HG03175 (cell line): ENCODE data around the gene NT5DC2.

Experiments
- ATAC-seq: cut with Tn5 transposase; IDR thresholded peaks from one replicate; pipeline ENCODE4 v1.9.1; 2021; ENCODE audit warnings: mild to moderate bottlenecking, moderate library complexity; ENCODE audit not compliant: unreplicated experiment

NT5DC2 gene

GRCh38 chr3:52525680-52526561 lies 7.7 kb downstream of the NT5DC2 start:
- ATAC-seq = no peak

GRCh38 chr3:52524752-52525679 lies 8.6 kb downstream of the NT5DC2 start:
- ATAC-seq = no peak

GRCh38 chr3:52524258-52524751 lies 9.4 kb downstream of the NT5DC2 start:
- ATAC-seq = no peak

GRCh38 chr3:52523386-52524257 lies 10.0 kb downstream of the NT5DC2 start:
- ATAC-seq = no peak

GRCh38 chr3:52522651-52523251 lies 10.9 kb downstream of the NT5DC2 start:
- no peak for ATAC-seq

- ATAC-seq = no peak
Observed at GRCh38 chr3:52521881-52522650, 11.6 kb downstream of the NT5DC2 start.

GRCh38 chr3:52521488-52521824 lies 12.2 kb downstream of the NT5DC2 start:
- ATAC-seq = no peak

- no peak for ATAC-seq
Observed at GRCh38 chr3:52520716-52521487, 12.8 kb downstream of the NT5DC2 start.

- ATAC-seq = no peak
Observed at GRCh38 chr3:52520141-52520667, 13.5 kb downstream of the NT5DC2 start.

GRCh38 chr3:52519445-52520140 lies 14.1 kb downstream of the NT5DC2 start:
- no peak for ATAC-seq

- no peak for ATAC-seq
Observed at GRCh38 chr3:52518723-52519444, 14.8 kb downstream of the NT5DC2 start.

GRCh38 chr3:52517796-52518722 lies 15.6 kb downstream of the NT5DC2 start:
- ATAC-seq = no peak

- no peak for ATAC-seq
Observed at GRCh38 chr3:52516509-52517195, 17.0 kb downstream of the NT5DC2 start.

- ATAC-seq = no peak
Observed at GRCh38 chr3:52515192-52515591, 18.5 kb downstream of the NT5DC2 start.

GRCh38 chr3:52514576-52514975 lies 19.1 kb downstream of the NT5DC2 start:
- no peak for ATAC-seq

- no peak for ATAC-seq
Observed at GRCh38 chr3:52513281-52513680, 20.4 kb downstream of the NT5DC2 start.
